Measurements from ENCODE around the gene UCK1.

Gene UCK1

GRCh38 chr9:131496844-131497405 lies 34.1 kb downstream of the UCK1 start:
- no peaks in the 10 kb centered on the region for H4K20me1 ChIP-seq (ENCODE audit: insufficient read depth)
- no peak overlapping the region for H3K4me3 ChIP-seq (IDR thresholded peaks at IDR 0.05; ENCODE audit: insufficient read depth, low read depth, low read length)
- peaks cover 52% of the 10 kb centered on the region for H3K4me1 ChIP-seq (ENCODE audit: low read depth, poor library complexity, severe bottlenecking)
- H3K27ac ChIP-seq: peak overlapping the region; percentile 12; the same call in 1 of the 2 replicates
- H2AFZ ChIP-seq (ENCODE audit: low read depth): no peak overlapping the region
- peaks cover 6% of the 10 kb centered on the region; the same call in 1 of the 2 replicates for H3K36me3 ChIP-seq (ENCODE audit: insufficient read depth)
- no peaks in the 10 kb centered on the region for H3K27me3 ChIP-seq (ENCODE audit: insufficient read depth, low read depth)
- H3K9ac ChIP-seq: no peak overlapping the region
- peaks cover 9% of the 10 kb centered on the region; the same call in 1 of the 2 replicates for H3K79me2 ChIP-seq (ENCODE audit: insufficient read depth, low read depth)
- H3K4me2 ChIP-seq: no peak overlapping the region
- TF ChIP-seq, protein P1, sequence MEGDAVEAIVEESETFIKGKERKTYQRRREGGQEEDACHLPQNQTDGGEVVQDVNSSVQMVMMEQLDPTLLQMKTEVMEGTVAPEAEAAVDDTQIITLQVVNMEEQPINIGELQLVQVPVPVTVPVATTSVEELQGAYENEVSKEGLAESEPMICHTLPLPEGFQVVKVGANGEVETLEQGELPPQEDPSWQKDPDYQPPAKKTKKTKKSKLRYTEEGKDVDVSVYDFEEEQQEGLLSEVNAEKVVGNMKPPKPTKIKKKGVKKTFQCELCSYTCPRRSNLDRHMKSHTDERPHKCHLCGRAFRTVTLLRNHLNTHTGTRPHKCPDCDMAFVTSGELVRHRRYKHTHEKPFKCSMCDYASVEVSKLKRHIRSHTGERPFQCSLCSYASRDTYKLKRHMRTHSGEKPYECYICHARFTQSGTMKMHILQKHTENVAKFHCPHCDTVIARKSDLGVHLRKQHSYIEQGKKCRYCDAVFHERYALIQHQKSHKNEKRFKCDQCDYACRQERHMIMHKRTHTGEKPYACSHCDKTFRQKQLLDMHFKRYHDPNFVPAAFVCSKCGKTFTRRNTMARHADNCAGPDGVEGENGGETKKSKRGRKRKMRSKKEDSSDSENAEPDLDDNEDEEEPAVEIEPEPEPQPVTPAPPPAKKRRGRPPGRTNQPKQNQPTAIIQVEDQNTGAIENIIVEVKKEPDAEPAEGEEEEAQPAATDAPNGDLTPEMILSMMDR (conservative IDR thresholded peaks at IDR 0.05; ENCODE audit: low read depth, low read length): no peak

GRCh38 chr9:131495785-131496184 lies 35.3 kb downstream of the UCK1 start:
- Histone ChIP-seq H3K27me3 (ENCODE audit: insufficient read depth, low read depth) (no peaks in the 10 kb centered on the region), H3K36me3 (ENCODE audit: insufficient read depth) (peaks cover 6% of the 10 kb centered on the region; the same call in 1 of the 2 replicates), H3K4me1 (ENCODE audit: low read depth, poor library complexity, severe bottlenecking) (peaks cover 40% of the 10 kb centered on the region), H3K27ac (no peak overlapping the region), H2AFZ (ENCODE audit: low read depth) (no peak overlapping the region), H3K4me3 (IDR thresholded peaks at IDR 0.05; ENCODE audit: insufficient read depth, low read depth, low read length) (no peak overlapping the region), H3K9ac (no peak overlapping the region), H4K20me1 (ENCODE audit: insufficient read depth) (no peaks in the 10 kb centered on the region), H3K4me2 (no peak overlapping the region), H3K79me2 (ENCODE audit: insufficient read depth, low read depth) (peaks cover 6% of the 10 kb centered on the region; the same call in 1 of the 2 replicates)
- TF ChIP-seq, protein P1 (conservative IDR thresholded peaks at IDR 0.05; ENCODE audit: low read depth, low read length): no peak

- TF ChIP-seq, protein P1 (conservative IDR thresholded peaks at IDR 0.05; ENCODE audit: low read depth, low read length): no peak
- Histone ChIP-seq H3K4me3 (IDR thresholded peaks at IDR 0.05; ENCODE audit: insufficient read depth, low read depth, low read length) (no peak overlapping the region), H3K27me3 (ENCODE audit: insufficient read depth, low read depth) (no peaks in the 10 kb centered on the region), H3K4me1 (ENCODE audit: low read depth, poor library complexity, severe bottlenecking) (peaks cover 26% of the 10 kb centered on the region), H3K79me2 (ENCODE audit: insufficient read depth, low read depth) (peaks cover 6% of the 10 kb centered on the region; the same call in 1 of the 2 replicates), H3K9ac (no peak overlapping the region), H4K20me1 (ENCODE audit: insufficient read depth) (no peaks in the 10 kb centered on the region), H3K36me3 (ENCODE audit: insufficient read depth) (peaks cover 10% of the 10 kb centered on the region; the same call in 1 of the 2 replicates), H2AFZ (ENCODE audit: low read depth) (no peak overlapping the region), H3K27ac (no peak overlapping the region), H3K4me2 (no peak overlapping the region)
Observed at GRCh38 chr9:131494296-131494870, 36.7 kb downstream of the UCK1 start.

GRCh38 chr9:131492070-131492469 lies 39.0 kb downstream of the UCK1 start:
- H3K79me2 ChIP-seq (ENCODE audit: insufficient read depth, low read depth): no peaks in the 10 kb centered on the region
- peaks cover 7% of the 10 kb centered on the region; the same call in 1 of the 2 replicates for H3K36me3 ChIP-seq (ENCODE audit: insufficient read depth)
- peaks cover 3% of the 10 kb centered on the region for H3K4me1 ChIP-seq (ENCODE audit: low read depth, poor library complexity, severe bottlenecking)
- no peak overlapping the region for H2AFZ ChIP-seq (ENCODE audit: low read depth)
- H3K27me3 ChIP-seq (ENCODE audit: insufficient read depth, low read depth): no peaks in the 10 kb centered on the region
- no peak overlapping the region for H3K27ac ChIP-seq
- H4K20me1 ChIP-seq (ENCODE audit: insufficient read depth): no peaks in the 10 kb centered on the region
- H3K4me2 ChIP-seq: no peak overlapping the region
- TF ChIP-seq, protein P1 (conservative IDR thresholded peaks at IDR 0.05; ENCODE audit: low read depth, low read length): no peak
- no peak overlapping the region for H3K4me3 ChIP-seq (IDR thresholded peaks at IDR 0.05; ENCODE audit: insufficient read depth, low read depth, low read length)
- H3K9ac ChIP-seq: no peak overlapping the region

Measured in KMS-11 (cell line).